ENCODE results near the gene SOCS7. TPM values are rescaled to one million over a fixed set of nuclear protein-coding genes. Genes with fewer than 3 reads are reported as not detected.

Gene SOCS7
- total RNA-seq, 2 experiments from 2014 or later = 21.8 to 25.3 TPM

DNA sequence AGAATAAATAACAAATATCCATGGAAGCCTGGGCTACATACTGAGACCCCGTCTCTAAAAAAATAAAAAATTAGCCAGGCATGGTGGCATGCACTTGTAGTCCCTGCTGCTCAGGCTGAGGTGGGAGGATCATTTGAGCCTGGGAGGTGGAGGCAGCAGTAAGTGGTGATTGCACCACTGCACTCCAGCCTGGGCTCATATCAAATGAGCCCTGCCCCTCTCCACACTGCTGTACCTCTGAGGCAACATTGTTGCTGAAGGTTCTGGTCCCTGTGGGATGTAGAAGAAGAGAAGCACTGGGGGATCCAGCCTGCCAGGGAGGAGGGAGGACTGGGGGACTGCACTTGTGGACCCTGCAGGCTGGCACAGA is 65.2 kb downstream of the SOCS7 start:
- intact Hi-C loops (cut with DNase I, micrococcal nuclease) = no loop called here
- H3K4me1 Mint-ChIP-seq = peaks cover 13% of the 10 kb centered on the region
- ChIA-PET CTCF (no interaction called here), POLR2A (no interaction called here)
- no peaks in the 10 kb centered on the region for H3K36me3 Mint-ChIP-seq (ENCODE audit: low read depth)
- peaks cover 36% of the 10 kb centered on the region for H3K27me3 Mint-ChIP-seq
- H3K27ac Mint-ChIP-seq = no peak overlapping the region
- no peaks in the 10 kb centered on the region for H3K9me3 Mint-ChIP-seq (ENCODE audit: low read depth)
- DNase-seq = no peak
- H3K4me3 Mint-ChIP-seq = no peak overlapping the region
- ATAC-seq = no peak

DNA sequence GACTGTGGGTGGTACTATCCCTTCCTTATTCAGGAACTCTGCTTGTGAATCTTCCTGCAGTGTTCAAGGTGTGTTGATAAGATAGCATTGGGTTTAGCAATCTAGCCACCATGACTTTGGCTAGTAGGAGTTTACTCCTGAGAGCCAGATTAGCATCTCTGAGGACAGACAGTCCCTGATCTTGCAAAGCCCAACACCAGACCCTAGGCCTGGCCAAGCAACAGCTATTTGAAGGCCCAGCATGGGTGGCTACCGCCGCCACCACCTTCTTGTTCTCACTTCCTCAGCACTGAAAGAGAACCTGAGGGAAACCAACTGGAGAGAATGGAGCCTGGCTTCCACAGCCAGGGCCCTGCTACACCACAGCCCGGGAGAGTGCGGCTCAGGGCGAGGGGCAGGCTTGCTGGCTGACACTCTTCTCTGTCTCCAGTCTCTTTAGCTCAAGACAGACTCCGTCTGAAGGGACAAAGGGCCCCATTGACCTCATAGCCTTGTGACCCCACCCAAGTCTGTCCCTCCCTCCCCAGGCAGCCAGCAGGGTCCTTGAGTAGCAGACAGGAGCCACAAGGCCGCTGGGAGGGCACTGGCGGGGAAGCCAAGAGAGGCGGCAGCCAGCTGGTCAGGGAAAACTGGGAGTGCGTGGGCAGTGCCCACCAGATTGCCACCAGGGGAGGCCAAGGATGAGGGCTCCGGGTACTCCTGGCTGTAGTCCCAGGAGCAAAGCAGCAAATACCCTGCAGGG is 65.7 kb downstream of the SOCS7 start:
- H3K27ac Mint-ChIP-seq = no peak overlapping the region
- H3K36me3 Mint-ChIP-seq (ENCODE audit: low read depth) = no peaks in the 10 kb centered on the region
- peaks cover 13% of the 10 kb centered on the region for H3K4me1 Mint-ChIP-seq
- H3K27me3 Mint-ChIP-seq = peaks cover 36% of the 10 kb centered on the region
- ATAC-seq (no peak), DNase-seq (no peak)
- intact Hi-C loops (cut with DNase I, micrococcal nuclease) = no loop called here
- H3K4me3 Mint-ChIP-seq = no peak overlapping the region
- H3K9me3 Mint-ChIP-seq (ENCODE audit: low read depth) = no peaks in the 10 kb centered on the region
- ChIA-PET CTCF (interaction anchor here (0.5 kb wide), 2 partner anchors 54 to 65 kb away, joined by 3 read pairs; no protein-coding TSS in a partner anchor), POLR2A (no interaction called here)

GRCh38 chr17:38418062-38418692 is 66.5 kb downstream of the SOCS7 start:
- peaks cover 39% of the 10 kb centered on the region for H3K27me3 Mint-ChIP-seq
- ChIA-PET CTCF (interaction anchor here (0.5 kb wide), 2 partner anchors 55 to 65 kb away, joined by 3 read pairs; no protein-coding TSS in a partner anchor), POLR2A (no interaction called here)
- no peak overlapping the region for H3K27ac Mint-ChIP-seq
- ATAC-seq = no peak
- no peak overlapping the region for H3K4me3 Mint-ChIP-seq
- H3K4me1 Mint-ChIP-seq = peaks cover 13% of the 10 kb centered on the region
- intact Hi-C loops (cut with DNase I, micrococcal nuclease) = no loop called here
- no peaks in the 10 kb centered on the region for H3K9me3 Mint-ChIP-seq (ENCODE audit: low read depth)
- no peaks in the 10 kb centered on the region for H3K36me3 Mint-ChIP-seq (ENCODE audit: low read depth)
- no peak for DNase-seq

DNA sequence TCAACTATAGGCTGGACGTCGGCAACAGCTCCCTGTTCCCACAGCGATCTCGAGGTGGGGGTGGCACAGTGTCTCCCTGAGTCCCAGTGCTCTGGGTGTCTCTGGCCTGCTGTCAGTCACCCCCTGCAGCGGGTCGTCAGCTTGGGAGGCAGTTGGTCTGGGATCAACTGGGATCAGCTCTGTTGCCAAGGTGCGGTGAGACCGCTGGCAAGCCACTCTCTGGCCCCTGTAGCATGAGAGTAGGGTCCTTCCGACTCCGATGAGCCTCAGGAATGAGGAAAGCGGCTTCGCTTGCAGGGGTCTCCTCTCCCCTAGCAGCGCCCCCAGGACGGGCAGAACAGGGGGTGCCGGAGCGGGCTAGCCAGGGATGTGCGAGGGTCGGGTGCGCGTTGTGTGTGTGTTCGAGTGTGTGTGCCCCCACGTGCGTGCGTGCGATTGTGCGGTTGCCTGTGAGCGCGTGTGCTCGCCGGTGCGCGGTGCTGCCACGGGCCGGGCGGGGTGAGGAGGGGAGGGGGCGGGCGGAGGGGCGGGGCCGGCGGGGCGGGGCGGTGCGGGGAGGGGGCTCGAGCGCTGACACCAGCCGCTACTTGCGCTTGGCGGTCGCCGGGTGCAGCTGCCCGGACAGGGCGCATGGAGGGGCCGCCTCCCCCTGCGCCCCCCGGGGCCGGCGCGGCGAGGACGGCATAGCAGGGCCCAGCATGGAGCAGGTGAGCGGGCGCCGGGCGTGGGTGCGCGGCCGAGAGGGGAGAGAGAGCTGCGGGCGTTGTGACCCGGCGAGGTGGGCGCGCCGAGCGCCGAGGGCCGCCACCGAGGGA is 67.3 kb downstream of the SOCS7 start:
- Mint-ChIP-seq H3K36me3 (ENCODE audit: low read depth) (no peaks in the 10 kb centered on the region), H3K4me1 (peaks cover 13% of the 10 kb centered on the region), H3K9me3 (ENCODE audit: low read depth) (no peaks in the 10 kb centered on the region), H3K4me3 (peak overlapping the region; percentile 38), H3K27me3 (peaks cover 39% of the 10 kb centered on the region), H3K27ac (no peak overlapping the region)
- ChIA-PET POLR2A (interaction anchor here (0.6 kb wide), 1 partner anchor 95 kb away, joined by 3 read pairs; no protein-coding TSS in a partner anchor), CTCF (interaction anchor here (0.6 to 1.2 kb wide), 5 partner anchors 41 to 249 kb away, joined by 3 to 4 read pairs (median 3); no protein-coding TSS in a partner anchor)
- intact Hi-C loops (cut with DNase I, micrococcal nuclease) = no loop called here
- DNase-seq (peak; percentile 27), ATAC-seq (no peak)

GRCh38 chr17:38419508-38419981 is 67.9 kb downstream of the SOCS7 start:
- no peaks in the 10 kb centered on the region for H3K36me3 Mint-ChIP-seq (ENCODE audit: low read depth)
- H3K4me1 Mint-ChIP-seq = peaks cover 13% of the 10 kb centered on the region
- no peak overlapping the region for H3K4me3 Mint-ChIP-seq
- H3K9me3 Mint-ChIP-seq (ENCODE audit: low read depth) = no peaks in the 10 kb centered on the region
- ATAC-seq (no peak), DNase-seq (no peak)
- H3K27me3 Mint-ChIP-seq = peaks cover 44% of the 10 kb centered on the region
- no peak overlapping the region for H3K27ac Mint-ChIP-seq
- intact Hi-C loops (cut with DNase I, micrococcal nuclease) = no loop called here
- ChIA-PET POLR2A (interaction anchor here (0.6 kb wide), 1 partner anchor 95 kb away, joined by 3 read pairs; no protein-coding TSS in a partner anchor), CTCF (interaction anchor here (0.6 to 1.2 kb wide), 4 partner anchors 67 to 248 kb away, joined by 3 to 4 read pairs (median 4); no protein-coding TSS in a partner anchor)

- Mint-ChIP-seq H3K36me3 (ENCODE audit: low read depth) (no peaks in the 10 kb centered on the region), H3K27ac (no peak overlapping the region), H3K4me1 (peaks cover 6% of the 10 kb centered on the region), H3K9me3 (ENCODE audit: low read depth) (no peaks in the 10 kb centered on the region), H3K4me3 (no peak overlapping the region), H3K27me3 (peaks cover 46% of the 10 kb centered on the region)
- POLR2A ChIA-PET = no interaction called here
- no peak for DNase-seq
- ATAC-seq = no peak
- CTCF ChIA-PET = interaction anchor here (1.3 kb wide), 1 partner anchor 21 kb away, joined by 3 read pairs; no protein-coding TSS in a partner anchor
- intact Hi-C loops (cut with DNase I, micrococcal nuclease) = loop anchor here (5.0 to 10.0 kb wide), 2 partner anchors 67 to 314 kb away; partner anchors contain the start of gene CISD3 (in 1 of the 2)
Observed at GRCh38 chr17:38420518-38420917, 68.9 kb downstream of the SOCS7 start.

- Mint-ChIP-seq H3K4me1 (peaks cover 3% of the 10 kb centered on the region), H3K9me3 (ENCODE audit: low read depth) (no peaks in the 10 kb centered on the region), H3K4me3 (no peak overlapping the region), H3K36me3 (ENCODE audit: low read depth) (no peaks in the 10 kb centered on the region), H3K27ac (no peak overlapping the region), H3K27me3 (peaks cover 46% of the 10 kb centered on the region)
- POLR2A ChIA-PET = no interaction called here
- DNase-seq = no peak
- CTCF ChIA-PET = interaction anchor here (1.0 to 1.3 kb wide), 3 partner anchors 11 to 71 kb away, joined by 3 to 4 read pairs (median 4); no protein-coding TSS in a partner anchor
- ATAC-seq = no peak
- intact Hi-C loops (cut with DNase I, micrococcal nuclease) = loop anchor here (5.0 to 10.0 kb wide), 2 partner anchors 66 to 313 kb away; partner anchors contain the start of gene CISD3 (in 1 of the 2)
Observed at GRCh38 chr17:38421171-38421841, 69.7 kb downstream of the SOCS7 start.

GRCh38 chr17:38421871-38422827 is 70.5 kb downstream of the SOCS7 start:
- intact Hi-C loops (cut with DNase I, micrococcal nuclease) = loop anchor here (2.0 to 10.0 kb wide), 3 partner anchors 65 to 313 kb away; partner anchors contain the start of gene CISD3 (in 1 of the 2)
- POLR2A ChIA-PET = no interaction called here
- ATAC-seq = no peak
- no peak for DNase-seq
- Mint-ChIP-seq H3K4me3 (no peak overlapping the region), H3K27ac (no peak overlapping the region), H3K9me3 (ENCODE audit: low read depth) (no peaks in the 10 kb centered on the region), H3K36me3 (ENCODE audit: low read depth) (no peaks in the 10 kb centered on the region), H3K27me3 (peaks cover 39% of the 10 kb centered on the region), H3K4me1 (peaks cover 3% of the 10 kb centered on the region)
- CTCF ChIA-PET = interaction anchor here (0.7 to 1.8 kb wide), 6 partner anchors 10 to 241 kb away, joined by 3 to 5 read pairs (median 4); no protein-coding TSS in a partner anchor

DNA sequence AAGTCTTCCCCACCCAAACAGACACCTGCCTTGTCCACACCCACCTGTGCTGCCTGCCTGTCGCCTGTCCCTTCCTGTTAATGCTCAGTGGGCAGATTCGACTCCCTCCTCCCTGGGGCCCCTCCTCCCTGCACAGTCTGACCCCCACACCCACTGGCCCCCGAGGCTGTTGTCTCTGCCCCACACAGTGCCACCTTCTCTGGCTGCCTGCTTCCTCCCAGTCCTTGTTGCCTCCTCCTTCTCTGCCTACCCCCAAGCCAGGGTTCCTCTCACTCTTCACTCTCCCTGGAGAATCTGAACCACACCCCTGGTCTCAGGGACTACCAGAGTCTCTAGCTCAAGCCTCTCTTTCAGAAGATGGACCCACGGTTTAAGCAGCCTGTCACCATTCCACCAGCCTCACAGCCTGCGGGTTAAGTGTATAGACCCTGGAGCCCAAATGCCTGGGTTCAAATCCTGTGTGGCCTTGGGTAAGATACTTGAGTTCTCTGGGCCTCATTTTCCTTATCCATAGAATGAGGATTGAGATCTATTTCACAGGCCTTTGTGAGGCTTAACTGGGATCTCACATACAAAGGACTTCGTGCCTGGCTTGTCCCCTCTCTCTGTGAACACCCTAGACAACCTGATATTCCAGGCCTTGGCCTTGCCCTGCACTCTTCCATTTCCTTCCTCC is 72.8 kb downstream of the SOCS7 start:
- ChIA-PET CTCF (interaction anchor here (0.6 to 1.8 kb wide), 20 partner anchors 8 to 1319 kb away, joined by 3 to 7 read pairs (median 3); partner anchors contain the start of gene GPR179), POLR2A (no interaction called here)
- no peak for ATAC-seq
- Mint-ChIP-seq H3K27ac (no peak overlapping the region), H3K4me3 (no peak overlapping the region), H3K4me1 (peaks cover 7% of the 10 kb centered on the region), H3K9me3 (ENCODE audit: low read depth) (no peaks in the 10 kb centered on the region), H3K27me3 (peaks cover 30% of the 10 kb centered on the region), H3K36me3 (ENCODE audit: low read depth) (no peaks in the 10 kb centered on the region)
- intact Hi-C loops (cut with DNase I, micrococcal nuclease) = loop anchor here (5.0 to 10.0 kb wide), 2 partner anchors 63 to 310 kb away; partner anchors contain the start of gene CISD3 (in 1 of the 2)
- DNase-seq = no peak

Measured in activated CD4-positive, alpha-beta T cell treated with anti-CD3 and anti-CD28 coated beads for 36 hours (primary cell).